Measurements from ENCODE around the gene SULT4A1.

The SULT4A1 gene

GRCh38 chr22:43823353-43823908 is 38.9 kb downstream of the SULT4A1 start:
- no peak overlapping the region for H3K4me3 ChIP-seq (ENCODE audit: control insufficient read depth, low read depth, low read length)
- no peak for DNase-seq (ENCODE audit: low read depth)
- no peak for TF ChIP-seq CTCF (IDR thresholded peaks at IDR 0.05; ENCODE audit: control insufficient read depth, insufficient read depth, low read depth, low read length, missing control alignments)

- TF ChIP-seq CTCF (IDR thresholded peaks at IDR 0.05; ENCODE audit: control insufficient read depth, insufficient read depth, low read depth, low read length, missing control alignments): no peak
- H3K4me3 ChIP-seq (ENCODE audit: control insufficient read depth, low read depth, low read length): no peak overlapping the region
- no peak for DNase-seq (ENCODE audit: low read depth)
These were observed 40.5 kb downstream of the SULT4A1 start for GRCh38 chr22:43821606-43822425.

GRCh38 chr22:43820651-43821305 is 41.5 kb downstream of the SULT4A1 start:
- DNase-seq (ENCODE audit: low read depth): no peak
- TF ChIP-seq CTCF (IDR thresholded peaks at IDR 0.05; ENCODE audit: control insufficient read depth, insufficient read depth, low read depth, low read length, missing control alignments): no peak
- H3K4me3 ChIP-seq (ENCODE audit: control insufficient read depth, low read depth, low read length): no peak overlapping the region

- no peak for TF ChIP-seq CTCF (IDR thresholded peaks at IDR 0.05; ENCODE audit: control insufficient read depth, insufficient read depth, low read depth, low read length, missing control alignments)
- DNase-seq (ENCODE audit: low read depth): no peak
These were observed 42.2 kb downstream of the SULT4A1 start for GRCh38 chr22:43819931-43820640.

GRCh38 chr22:43819421-43819921 is 42.8 kb downstream of the SULT4A1 start:
- DNase-seq (ENCODE audit: low read depth): no peak
- H3K4me3 ChIP-seq (ENCODE audit: control insufficient read depth, low read depth, low read length): no peak overlapping the region
- TF ChIP-seq CTCF (IDR thresholded peaks at IDR 0.05; ENCODE audit: control insufficient read depth, insufficient read depth, low read depth, low read length, missing control alignments): no peak

More at GRCh38 chr22:43819931-43820640, 42.2 kb downstream of the SULT4A1 start:
- H3K4me3 ChIP-seq (ENCODE audit: control insufficient read depth, low read depth, low read length): no peak overlapping the region

- TF ChIP-seq CTCF (IDR thresholded peaks at IDR 0.05; ENCODE audit: control insufficient read depth, insufficient read depth, low read depth, low read length, missing control alignments): no peak
- H3K4me3 ChIP-seq (ENCODE audit: control insufficient read depth, low read depth, low read length): no peak overlapping the region
- no peak for DNase-seq (ENCODE audit: low read depth)
These were observed 43.3 kb downstream of the SULT4A1 start for GRCh38 chr22:43818981-43819380.

Measured in AG09309 (cell line).